Fibroblast of villous mesenchyme (primary cell): ENCODE results near the gene TNFAIP8L2. TPM values are rescaled to one million over a fixed set of nuclear protein-coding genes. Genes with fewer than 3 reads are reported as not detected.
"Not testable (repeated sequence)": the region's sequence is repeated elsewhere in the genome, so short reads cannot be mapped to it uniquely, and the experiment has no call there.

ENCODE experiments used
- DNase-seq: peaks from one replicate; pipeline ENCODE4 v3.0.0-alpha.2; 2010; ENCODE audit warnings: low read depth
- H3K4me3 ChIP-seq: 2 replicates; pipeline ENCODE4 v1.5.1; 2011; ENCODE audit warnings: low read depth, mild to moderate bottlenecking, low read length
- CTCF ChIP-seq: IDR thresholded peaks from 2 replicates; pipeline ENCODE4 v1.5.1; 2012; ENCODE audit warnings: low read depth, mild to moderate bottlenecking, low read length; ENCODE audit not compliant: insufficient read depth
- total RNA-seq: library from RNA; depleted of rRNA; stranded (reverse); fragments of >200 nt; gene quantifications from 2 replicates; pipeline ENCODE4 v1.2.3, GENCODE V29; 2012

TNFAIP8L2 gene
- total RNA-seq, 1 donor = not detected

DNA sequence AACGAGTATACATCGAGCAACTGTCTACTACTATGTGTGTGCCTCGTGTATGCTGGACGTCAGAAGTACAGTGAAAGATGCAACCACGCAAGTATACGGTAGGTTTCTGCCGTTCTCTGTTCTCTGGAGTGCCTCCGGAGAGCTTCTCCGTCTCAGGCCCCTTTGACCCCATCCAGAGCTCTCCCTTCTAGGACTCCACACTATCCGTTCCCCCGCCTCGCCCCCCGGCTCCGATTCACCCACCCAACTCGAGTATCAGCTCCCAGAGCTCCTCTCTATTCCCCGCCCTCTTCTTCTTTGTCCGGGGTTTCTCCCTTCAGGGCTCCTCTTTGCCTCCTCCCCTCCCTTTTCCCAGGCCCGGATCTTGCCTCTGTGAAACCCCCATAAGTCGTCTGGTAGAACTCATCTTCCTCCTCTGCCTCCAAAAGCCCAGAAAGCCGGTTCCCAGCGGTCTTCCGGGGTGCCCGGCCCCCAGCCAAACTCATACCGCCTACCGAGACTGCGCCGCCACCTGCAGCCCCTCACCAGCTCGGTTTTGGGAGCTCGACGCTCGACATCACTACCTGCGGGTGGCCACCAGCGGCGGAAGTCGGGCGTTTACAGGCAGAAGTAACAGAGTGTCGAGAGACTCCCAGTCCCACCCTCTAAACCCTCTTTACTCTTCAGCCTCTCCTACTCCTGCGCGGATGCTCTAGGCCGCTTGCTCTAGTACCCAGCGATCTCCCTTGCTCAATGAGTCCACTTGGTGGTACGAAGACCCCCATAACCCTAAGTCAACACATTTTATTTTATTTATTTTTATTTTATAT, 33.4 kb downstream of the TNFAIP8L2 start, which contains the start of gene VPS72:
TSS of gene VPS72 (minus strand) at position 561 of the 809 bp plus-strand sequence. CDS start at position 485, 76 bp downstream.
- no peak for TF ChIP-seq CTCF
- DNase-seq = peak; percentile 91

GRCh38 chr1:151192047-151192446, 35.6 kb downstream of the TNFAIP8L2 start:
- TF ChIP-seq CTCF = no peak

More for the DNA sequence above, 33.4 kb downstream of the TNFAIP8L2 start, which contains the start of gene VPS72:
- H3K4me3 ChIP-seq = peak within 1 kb of the TSS; percentile 97

DNA sequence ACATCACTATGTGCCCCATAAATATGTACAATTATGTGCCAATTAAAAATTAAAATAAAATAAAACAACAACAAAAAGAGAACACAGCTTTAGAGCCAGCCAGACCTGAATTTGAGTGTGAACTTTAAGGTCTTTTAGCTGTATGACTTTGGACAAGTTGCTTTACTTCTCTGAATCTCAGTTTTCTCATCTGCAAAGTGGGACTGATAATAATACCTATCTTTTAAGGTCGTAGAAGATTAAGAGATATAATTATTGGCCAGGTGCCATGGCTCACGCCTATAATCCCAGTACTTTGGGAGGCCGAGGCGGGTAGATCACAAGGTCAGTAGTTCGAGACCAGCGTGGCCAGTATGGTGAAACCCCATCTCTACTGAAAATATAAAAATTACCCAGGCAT, 36.9 kb downstream of the TNFAIP8L2 start:
- DNase-seq = no peak
- no peak overlapping the region for H3K4me3 ChIP-seq
- TF ChIP-seq CTCF = no peak

More at GRCh38 chr1:151192047-151192446, 35.6 kb downstream of the TNFAIP8L2 start:
- DNase-seq = no peak
- H3K4me3 ChIP-seq = no peak overlapping the region

DNA sequence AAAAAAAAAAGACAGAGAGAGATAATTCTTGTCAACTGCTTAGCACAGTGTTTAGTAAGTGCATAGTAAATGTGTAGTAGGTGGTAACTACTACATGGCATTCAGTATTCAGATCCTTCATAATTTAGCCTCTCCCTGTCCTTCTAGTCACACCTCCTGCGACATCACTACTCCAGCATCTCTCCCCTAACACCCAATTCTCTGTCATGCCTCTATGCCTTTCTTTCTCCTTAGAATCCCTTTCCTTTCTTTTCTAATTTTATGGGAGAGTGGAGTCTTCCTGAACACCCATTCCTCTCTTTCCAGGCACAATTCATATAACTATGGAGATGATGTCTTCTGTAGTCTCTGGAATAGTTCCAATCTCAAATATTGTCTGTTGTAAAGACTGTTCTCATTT, 37.4 kb downstream of the TNFAIP8L2 start:
- no peak for DNase-seq
- no peak overlapping the region for H3K4me3 ChIP-seq
- TF ChIP-seq CTCF = no peak

DNA sequence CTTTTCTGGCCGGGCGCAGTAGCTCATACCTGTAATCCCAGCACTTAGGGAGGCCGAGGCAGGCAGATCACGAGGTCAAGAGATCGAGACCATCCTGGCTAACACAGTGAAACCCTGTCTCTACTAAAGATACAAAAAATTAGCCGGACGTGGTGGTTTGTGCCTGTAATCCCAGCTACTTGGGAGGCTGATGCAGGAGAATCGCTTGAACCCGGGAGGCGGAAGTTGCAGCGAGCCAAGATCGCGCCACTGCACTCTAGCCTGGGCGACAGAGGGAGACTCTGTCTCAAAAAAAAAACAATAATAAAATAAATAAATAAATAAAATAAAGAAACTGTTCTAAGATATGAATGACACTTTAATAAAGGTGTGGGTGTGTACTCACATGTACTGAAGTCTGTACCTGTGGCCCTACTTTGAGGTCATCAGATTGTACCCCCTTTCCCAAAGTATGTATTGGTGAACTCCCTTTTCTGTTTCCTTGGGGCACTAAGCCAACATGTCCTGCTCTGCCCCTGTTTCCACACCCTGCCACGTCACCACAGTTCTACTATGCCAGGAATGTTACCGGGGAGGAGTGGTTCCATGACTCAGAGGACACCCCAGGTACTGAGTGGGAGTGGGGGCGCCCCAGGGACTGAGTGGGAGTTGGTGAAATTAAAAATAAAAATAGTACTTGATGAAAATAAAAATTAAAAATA, 38.6 kb downstream of the TNFAIP8L2 start:
- H3K4me3 ChIP-seq = not testable (repeated sequence)

DNA sequence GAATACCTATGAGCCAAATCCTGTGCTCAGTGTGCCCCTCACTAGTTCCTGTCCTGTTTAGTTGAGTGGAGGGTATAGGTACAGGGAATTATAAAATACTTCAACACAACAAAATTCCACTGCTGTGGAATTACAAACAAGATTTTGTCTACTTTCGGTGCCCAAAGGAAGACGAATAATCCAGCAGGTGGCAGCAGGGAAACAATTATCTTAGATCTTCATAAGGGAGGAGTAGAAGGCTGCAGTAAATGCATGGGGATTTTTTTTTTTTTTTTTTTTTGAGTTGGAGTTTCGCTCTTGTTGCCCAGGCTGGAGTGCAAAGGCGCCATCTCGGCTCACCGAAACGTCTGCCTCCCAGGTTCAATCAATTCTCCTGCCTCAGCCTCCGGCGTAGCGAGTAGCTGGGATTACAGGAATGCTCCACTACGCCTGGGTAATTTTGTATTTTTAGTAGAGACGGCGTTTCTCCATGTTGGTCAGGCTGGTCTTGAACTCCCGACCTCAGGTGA, 39.9 kb downstream of the TNFAIP8L2 start:
- TF ChIP-seq CTCF = peak; percentile 61
- H3K4me3 ChIP-seq = peak overlapping the region; percentile 34
- DNase-seq = peak; percentile 90

More for the DNA sequence above, 38.6 kb downstream of the TNFAIP8L2 start:
- DNase-seq = peak; percentile 72

DNA sequence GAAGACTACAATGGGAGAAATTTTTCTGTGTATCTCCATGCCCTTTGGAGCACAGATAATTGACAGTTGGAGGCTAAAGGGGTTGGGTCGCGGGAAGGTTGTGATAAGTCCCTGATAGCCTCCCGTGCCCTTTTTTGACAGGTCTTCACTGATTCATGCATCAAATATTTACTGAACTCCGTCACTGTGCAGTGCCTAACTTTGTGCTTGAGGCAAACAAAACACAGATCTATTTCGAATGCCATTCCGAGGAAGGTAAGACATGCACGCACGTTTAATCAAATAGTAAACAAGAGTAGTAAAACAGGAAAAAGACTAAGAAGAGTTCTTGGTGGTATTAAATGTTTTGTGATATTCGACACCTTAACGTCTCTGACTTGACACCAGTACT, 41.4 kb downstream of the TNFAIP8L2 start:
- DNase-seq = no peak
- no peak for TF ChIP-seq CTCF
- H3K4me3 ChIP-seq = peak overlapping the region; percentile 100
